HG02943 (cell line): ENCODE data around the gene APOL4.
"Not testable (repeated sequence)": the region's sequence is repeated elsewhere in the genome, so short reads cannot be mapped to it uniquely, and the experiment has no call there.

Source experiments
- ATAC-seq: cut with Tn5 transposase; IDR thresholded peaks from one replicate; pipeline ENCODE4 v1.9.1; 2021; ENCODE audit warnings: mild to moderate bottlenecking, low read depth, moderate library complexity; ENCODE audit not compliant: unreplicated experiment

APOL4 gene

GRCh38 chr22:36209488-36209908, 7.9 kb upstream of the APOL4 start:
- not testable (repeated sequence) for ATAC-seq

- no peak for ATAC-seq
Measured at GRCh38 chr22:36208914-36209313, 7.3 kb upstream of the APOL4 start.

- ATAC-seq, result no peak
Measured at GRCh38 chr22:36208162-36208765, 6.7 kb upstream of the APOL4 start.

- ATAC-seq, result no peak
Measured at GRCh38 chr22:36206255-36206654, 4.6 kb upstream of the APOL4 start.

- not testable (repeated sequence) for ATAC-seq
Measured at GRCh38 chr22:36205573-36205972, 4.0 kb upstream of the APOL4 start.

- ATAC-seq, result no peak
Measured at GRCh38 chr22:36204632-36205015, 3.0 kb upstream of the APOL4 start.

- ATAC-seq, result no peak
Measured at GRCh38 chr22:36204001-36204631, 2.5 kb upstream of the APOL4 start.

- not testable (repeated sequence) for ATAC-seq
Measured at GRCh38 chr22:36203441-36203840, 1.8 kb upstream of the APOL4 start.

GRCh38 chr22:36202906-36203305, 1.3 kb upstream of the APOL4 start:
- ATAC-seq, result not testable (repeated sequence)

GRCh38 chr22:36201025-36201424, 584 bp downstream of the APOL4 start:
- not testable (repeated sequence) for ATAC-seq

GRCh38 chr22:36199001-36199551, 2.5 kb downstream of the APOL4 start:
- ATAC-seq, result no peak

- no peak for ATAC-seq
Measured at GRCh38 chr22:36198536-36198935, 3.1 kb downstream of the APOL4 start.

GRCh38 chr22:36197514-36198146, 4.0 kb downstream of the APOL4 start:
- ATAC-seq, result no peak

- no peak for ATAC-seq
Measured at GRCh38 chr22:36197065-36197440, 4.6 kb downstream of the APOL4 start.

- no peak for ATAC-seq
Measured at GRCh38 chr22:36196254-36197064, 5.2 kb downstream of the APOL4 start.

- ATAC-seq, result no peak
Measured at GRCh38 chr22:36194971-36195370, 6.6 kb downstream of the APOL4 start.

- no peak for ATAC-seq
Measured at GRCh38 chr22:36194385-36194784, 7.2 kb downstream of the APOL4 start.

- ATAC-seq, result no peak
Measured at GRCh38 chr22:36193577-36193976, 8.0 kb downstream of the APOL4 start.

- no peak for ATAC-seq
Measured at GRCh38 chr22:36193171-36193570, 8.4 kb downstream of the APOL4 start.

GRCh38 chr22:36192542-36192941, 9.1 kb downstream of the APOL4 start:
- no peak for ATAC-seq
